H1 (cell line): ENCODE data around the gene GOLGA1. TPM values are rescaled to one million over a fixed set of nuclear protein-coding genes. Genes with fewer than 3 reads are reported as not detected.

ENCODE experiments used
- CBX5 ChIP-seq: fragments of 300-800, 300-1000 bp; sonication (generic); IDR thresholded peaks from 2 replicates; pipeline ENCODE4 v1.7.1; 2016; ENCODE audit warnings: antibody characterized with exemption, low read length, low read depth
- RAD21 ChIP-seq, 2 experiments: IDR thresholded peaks in 1 of 2; conservative IDR thresholded peaks in 1 of 2; 2 replicates each; pipeline ENCODE4 v1.6.1; 2011; ENCODE audit warnings: low read depth in 2 of 2, low read length in 2 of 2, improper control_type of control experiment in 1 of 2, inconsistent platforms in 1 of 2, mild to moderate bottlenecking in 1 of 2, moderate library complexity in 1 of 2
- YY1 ChIP-seq: IDR thresholded peaks from 2 replicates; pipeline ENCODE4 v1.6.1; 2011; ENCODE audit warnings: low read depth, mild to moderate bottlenecking, low read length
- polyA plus RNA-seq, 7 experiments: library from polyadenylated mRNA; depleted of rRNA in 3 of 7; stranded (reverse) in 5 of 7; unstranded in 2 of 7; fragments of >200 nt in 5 of 7; fragments of 200-250 nt in 2 of 7; gene quantifications; 1 replicate in 5 of 7; 2 replicates in 1 of 7; 4 replicates in 1 of 7; pipeline versions ENCODE4 v1.2.1 to v1.2.3, GENCODE V29; 2011 to 2013; ENCODE audit warnings: missing spikeins in 2 of 7, mixed read lengths in 2 of 7
- total RNA-seq: library from RNA; stranded (reverse); fragmentation: NEBNext Ultra II Directional; extraction: Animal tissue kit (Norgen Biotek cat#: 25700); gene quantifications from 2 replicates; pipeline ENCODE4 v1.2.1, GENCODE V29; 2021

The GOLGA1 gene
- total and polyA plus RNA-seq, 2 of the 8 experiments (the other 6 are each of a cell fraction or from before 2014, with no cell fraction given), result 4.8 to 6.5 TPM

DNA sequence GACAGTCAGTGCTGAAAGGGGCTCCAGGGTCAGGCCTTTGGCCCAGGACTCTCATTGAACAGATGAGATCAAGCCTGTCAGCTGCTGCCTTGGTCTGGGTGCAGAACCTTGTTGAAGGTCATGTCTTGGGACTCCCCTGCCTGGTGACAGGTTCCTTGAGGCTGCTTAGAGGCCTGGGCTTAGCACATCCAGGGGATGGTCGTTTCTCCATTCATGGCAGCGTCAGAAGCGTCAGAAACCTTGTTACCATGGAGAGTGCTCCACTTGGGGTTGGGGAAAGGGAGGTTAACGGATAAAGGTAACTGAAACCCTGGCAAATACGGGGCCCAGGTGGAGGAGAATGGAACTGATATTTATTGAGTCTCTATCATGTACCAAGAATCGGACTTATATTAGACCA, 70.2 kb downstream of the GOLGA1 start (continued):
- TF ChIP-seq RAD21 (IDR thresholded peaks at IDR 0.05 in 1 of 2, conservative IDR thresholded peaks at IDR 0.05 in 1 of 2; ENCODE audit: low read depth in 2 of 2, low read length in 2 of 2), result no peak
- TF ChIP-seq CBX5, result no peak
- no peak for TF ChIP-seq YY1
